Keratinocyte (primary cell): Measurements from ENCODE around the gene UGT2B7. TPM values are rescaled to one million over a fixed set of nuclear protein-coding genes. Genes with fewer than 3 reads are reported as not detected.

Source experiments
- DNase-seq: peaks from one replicate; pipeline ENCODE4 v3.0.0-alpha.2; 2011; ENCODE audit warnings: low read depth, missing footprints, low spot score
- FAIRE-seq: peaks from 2 replicates; lab custom pipeline; 2011; peaks lifted over from hg19 to GRCh38; lab: Jason Lieb, UNC
- H2AFZ ChIP-seq: 2 replicates; pipeline ENCODE4 v1.6.0; 2012; ENCODE audit warnings: low read length, control low read depth, inconsistent platforms; ENCODE audit not compliant: control insufficient read depth
- H3K27ac ChIP-seq: 2 replicates; pipeline ENCODE4 v1.5.1; 2011; ENCODE audit warnings: low read length; ENCODE audit not compliant: control insufficient read depth, insufficient read depth
- H3K27me3 ChIP-seq: 3 replicates; pipeline ENCODE4 v1.6.0; 2011; ENCODE audit warnings: low read length; ENCODE audit not compliant: control insufficient read depth, insufficient read depth; ENCODE audit errors: extremely low read depth
- H3K36me3 ChIP-seq, 2 experiments: 2 replicates in 1 of 2; 3 replicates in 1 of 2; pipeline ENCODE4 v1.5.1; 2011; ENCODE audit warnings: low read length in 2 of 2, mild to moderate bottlenecking in 1 of 2; ENCODE audit not compliant: control insufficient read depth in 2 of 2, insufficient read depth in 2 of 2; ENCODE audit errors: extremely low read depth in 1 of 2
- H3K4me1 ChIP-seq: 3 replicates; pipeline ENCODE4 v1.5.1; 2011; ENCODE audit warnings: low read length; ENCODE audit not compliant: control insufficient read depth, insufficient read depth; ENCODE audit errors: extremely low read depth
- H3K4me2 ChIP-seq: 3 replicates; pipeline ENCODE4 v1.6.0; 2011; ENCODE audit warnings: low read depth, low read length; ENCODE audit not compliant: control insufficient read depth, insufficient read depth; ENCODE audit errors: extremely low read depth
- H3K4me3 ChIP-seq, 3 experiments: fragments of 200-600 bp in 1 of 3; sonication (generic) in 1 of 3; 2 replicates in 2 of 3; 3 replicates in 1 of 3; pipeline ENCODE4 v1.5.1; 2011 to 2016; ENCODE audit warnings: low read length in 3 of 3, mild to moderate bottlenecking in 3 of 3, control low read depth in 2 of 3, inconsistent platforms in 1 of 3, low read depth in 1 of 3, mixed read lengths in 1 of 3, mixed run types in 1 of 3, moderate library complexity in 1 of 3; ENCODE audit not compliant: control insufficient read depth in 2 of 3, insufficient read depth in 2 of 3; ENCODE audit errors: extremely low read depth in 1 of 3
- H3K79me2 ChIP-seq: 2 replicates; pipeline ENCODE4 v1.6.0; 2012; ENCODE audit warnings: low read length; ENCODE audit not compliant: control insufficient read depth, insufficient read depth
- H3K9ac ChIP-seq: 3 replicates; pipeline ENCODE4 v1.6.0; 2011; ENCODE audit warnings: low read length; ENCODE audit not compliant: control insufficient read depth, insufficient read depth; ENCODE audit errors: extremely low read depth
- H3K9me1 ChIP-seq: 3 replicates; pipeline ENCODE4 v1.6.0; 2011; ENCODE audit warnings: low read length; ENCODE audit not compliant: control insufficient read depth, insufficient read depth; ENCODE audit errors: extremely low read depth
- H3K9me3 ChIP-seq: 2 replicates; pipeline ENCODE4 v1.5.1; 2012; ENCODE audit warnings: low read depth, low read length; ENCODE audit not compliant: control insufficient read depth
- H4K20me1 ChIP-seq: 3 replicates; pipeline ENCODE4 v1.6.0; 2011; ENCODE audit warnings: low read length; ENCODE audit not compliant: control insufficient read depth, insufficient read depth; ENCODE audit errors: extremely low read depth
- CTCF ChIP-seq, 3 experiments: IDR thresholded peaks in 1 of 3; conservative IDR thresholded peaks in 1 of 3; optimal IDR thresholded peaks in 1 of 3; 2 replicates in 2 of 3; 3 replicates in 1 of 3; pipeline versions ENCODE3 to v1.5.1; 2011; ENCODE audit warnings: low read length in 3 of 3, mild to moderate bottlenecking in 3 of 3, moderate library complexity in 2 of 3, control low read depth in 1 of 3, inconsistent platforms in 1 of 3; ENCODE audit not compliant: insufficient read depth in 2 of 3; ENCODE audit errors: extremely low read depth in 1 of 3
- EZH2 ChIP-seq: IDR thresholded peaks from one replicate; pipeline ENCODE4 v1.6.1; 2012; ENCODE audit warnings: inconsistent platforms, mild to moderate bottlenecking, low read length, moderate library complexity
- dilution Hi-C: fragments of 300-500 bp; cut with MboI; formaldehyde crosslinking; loops from one replicate; pipeline ENCODE4 v1.7.0; 2020; ENCODE audit warnings: low sequenced_read_pairs; ENCODE audit not compliant: extremely low pct_ligation_motif_present
- polyA plus RNA-seq, 5 experiments: library from polyadenylated mRNA; depleted of rRNA in 3 of 5; stranded (reverse) in 3 of 5; stranded (forward) in 1 of 5; unstranded in 1 of 5; fragments of >200 nt; gene quantifications; 1 replicate in 1 of 5; 2 replicates in 3 of 5; 3 replicates in 1 of 5; pipeline versions ENCODE4 v1.2.1 to v1.2.3, GENCODE V29; 2011 to 2012; ENCODE audit warnings: missing spikeins in 2 of 5, low read depth in 1 of 5, low replicate concordance in 1 of 5

The UGT2B7 gene
- polyA plus RNA-seq, 1 donor (not counting 4 experiments of a cell fraction or from before 2014, with no cell fraction given) = 0.05 TPM

DNA sequence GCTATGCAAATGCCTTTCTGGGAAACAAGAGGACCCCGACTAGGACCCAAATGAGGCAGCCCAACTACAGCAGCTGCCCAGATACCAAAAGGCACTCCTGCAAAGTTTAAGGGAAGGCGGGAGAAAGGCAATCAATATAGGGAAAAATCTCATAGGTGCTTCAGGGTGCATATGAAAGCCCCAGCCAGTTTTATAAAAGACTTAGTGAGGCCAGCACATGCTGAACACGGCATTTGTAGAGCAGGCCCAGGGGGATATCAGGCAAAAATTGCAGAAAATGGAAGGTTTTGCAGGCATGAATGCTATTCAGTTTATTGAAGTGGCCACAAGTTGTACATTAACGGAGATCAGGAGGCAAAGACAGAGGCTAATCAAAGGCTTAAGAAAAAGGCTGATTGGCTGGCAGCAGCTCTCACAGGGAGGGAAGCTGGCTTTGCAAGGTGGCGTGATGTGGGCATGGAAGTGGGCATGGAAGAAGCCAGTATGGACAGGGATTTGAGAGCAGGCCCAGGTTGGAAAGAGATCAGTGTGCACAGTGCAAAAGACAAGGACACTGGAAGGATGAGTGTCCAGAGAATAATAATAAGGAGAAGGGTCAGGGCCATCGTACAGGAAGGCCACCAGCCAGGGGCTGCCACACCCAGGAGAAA lies 37.7 kb upstream of the UGT2B7 start:
- FAIRE-seq (no peak), DNase-seq (no peak)
- H3K4me2 ChIP-seq = no peak overlapping the region
- no peaks in the 10 kb centered on the region for H4K20me1 ChIP-seq
- no peak overlapping the region for H3K4me3 ChIP-seq
- no peaks in the 10 kb centered on the region for H3K27me3 ChIP-seq
- no peaks in the 10 kb centered on the region for H3K9me1 ChIP-seq
- H3K27ac ChIP-seq = no peak overlapping the region
- H2AFZ ChIP-seq = no peak overlapping the region
- no peaks in the 10 kb centered on the region for H3K36me3 ChIP-seq
- H3K4me1 ChIP-seq = peaks cover 3% of the 10 kb centered on the region
- no peak overlapping the region for H3K9ac ChIP-seq
- dilution Hi-C loops = no loop called here
- no peak for TF ChIP-seq EZH2
- TF ChIP-seq CTCF (optimal IDR thresholded peaks at IDR 0.05 in 1 of 3, IDR thresholded peaks at IDR 0.05 in 1 of 3, conservative IDR thresholded peaks at IDR 0.05 in 1 of 3; ENCODE audit: extremely low read depth in 1 of 3, insufficient read depth in 2 of 3, low read length in 3 of 3) = no peak
- no peaks in the 10 kb centered on the region for H3K79me2 ChIP-seq
- no peaks in the 10 kb centered on the region for H3K9me3 ChIP-seq

DNA sequence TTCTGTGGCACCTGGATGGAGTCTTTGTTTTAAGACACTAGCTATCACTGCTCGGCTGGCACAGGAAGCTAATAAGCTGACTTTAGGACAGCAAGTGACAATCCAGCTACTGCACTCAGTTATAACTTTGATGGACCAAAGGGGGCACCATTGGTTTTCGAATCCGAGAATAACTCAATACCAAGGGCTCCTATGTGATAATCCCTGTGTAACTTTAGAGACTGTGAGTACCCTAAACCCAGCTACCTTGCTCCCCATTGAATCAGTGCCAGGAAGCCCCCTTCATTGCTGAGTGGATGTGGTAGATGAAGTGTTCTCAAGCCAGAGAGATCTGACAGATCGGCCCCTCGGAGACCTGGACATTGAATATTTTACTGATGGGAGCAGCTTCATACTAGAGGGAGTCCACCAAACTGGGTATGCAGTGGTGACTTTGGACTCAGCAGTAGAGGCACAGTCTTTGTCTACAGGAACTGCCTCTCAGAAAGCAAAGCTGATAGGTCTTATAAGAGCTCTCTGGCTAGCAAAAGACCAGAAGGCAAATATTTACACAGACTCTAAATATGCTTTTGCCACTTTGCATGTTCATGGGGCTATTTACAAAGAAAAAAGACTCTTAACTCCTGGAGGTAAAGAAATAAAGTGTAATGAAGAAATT lies 35.5 kb upstream of the UGT2B7 start:
- DNase-seq = no peak
- no peak for FAIRE-seq
- Histone ChIP-seq H3K4me2 (no peak overlapping the region), H3K9me3 (no peaks in the 10 kb centered on the region), H3K36me3 (no peaks in the 10 kb centered on the region), H3K27me3 (no peaks in the 10 kb centered on the region), H3K27ac (no peak overlapping the region), H4K20me1 (no peaks in the 10 kb centered on the region), H3K9ac (no peak overlapping the region), H3K4me3 (no peak overlapping the region), H2AFZ (no peak overlapping the region), H3K79me2 (no peaks in the 10 kb centered on the region), H3K9me1 (no peaks in the 10 kb centered on the region), H3K4me1 (no peaks in the 10 kb centered on the region)
- dilution Hi-C loops = no loop called here
- TF ChIP-seq CTCF (optimal IDR thresholded peaks at IDR 0.05 in 1 of 3, IDR thresholded peaks at IDR 0.05 in 1 of 3, conservative IDR thresholded peaks at IDR 0.05 in 1 of 3; ENCODE audit: extremely low read depth in 1 of 3, insufficient read depth in 2 of 3, low read length in 3 of 3) = peak in 1 of 3 experiments; percentile 4
- no peak for TF ChIP-seq EZH2
